PC-3 (cell line): ENCODE data around the gene TEX28. TPM values are rescaled to one million over a fixed set of nuclear protein-coding genes. Genes with fewer than 3 reads are reported as not detected.

Source experiments
- ATAC-seq: fragments of 200-7000 bp; cut with Tn5 transposase; 2 replicates; pipeline ENCODE4 v1.9.1; 2020; ENCODE audit warnings: mild to moderate bottlenecking, moderate library complexity
- BruUV-seq: library from RNA; stranded (reverse); fragments of 400-500 nt; replicated peaks from 2 replicates; lab custom pipeline; 2021; lab: Mats Ljungman, UMichigan
- CTCF ChIA-PET: fragments of 300-600 bp; sonication (Branson Sonifier 250); formaldehyde crosslinking; loops from one replicate; lab custom pipeline; 2022; ENCODE audit warnings: antibody characterized with exemption; lab: Charles Lee
- POLR2A ChIA-PET: fragments of 300-600 bp; sonication (Branson Sonifier 250); formaldehyde crosslinking; loops from one replicate; lab custom pipeline; 2022; ENCODE audit warnings: antibody characterized with exemption; ENCODE audit not compliant: unreplicated experiment; lab: Charles Lee
- DNase-seq: peaks from one replicate; pipeline ENCODE4 v3.0.0-alpha.2; 2015
- H2AFZ ChIP-seq: fragments of 300-600 bp; sonication (generic); 2 replicates; pipeline ENCODE4 v1.6.0; 2016; ENCODE audit warnings: antibody characterized with exemption, low read length
- H3F3A ChIP-seq: fragments of 300-600 bp; sonication (generic); one replicate; pipeline ENCODE4 v1.6.0; 2017; ENCODE audit warnings: antibody characterized with exemption, low read length, control low read depth, mild to moderate bottlenecking; ENCODE audit not compliant: unreplicated experiment
- H3K27ac ChIP-seq: fragments of 300-600 bp; sonication (generic); 2 replicates; pipeline ENCODE4 v1.5.1; 2016; ENCODE audit warnings: mild to moderate bottlenecking, low read length
- H3K27me3 ChIP-seq: fragments of 300-600 bp; sonication (generic); 2 replicates; pipeline ENCODE4 v1.6.1; 2016; ENCODE audit warnings: low read length, mixed read lengths
- H3K36me3 ChIP-seq: fragments of 300-600 bp; sonication (generic); 2 replicates; pipeline ENCODE4 v1.6.1; 2016; ENCODE audit warnings: low read depth, mixed run types, low read length, mixed read lengths
- H3K4me1 ChIP-seq: fragments of 300-600 bp; sonication (generic); 2 replicates; pipeline ENCODE4 v1.5.1; 2016; ENCODE audit warnings: low read length; ENCODE audit not compliant: insufficient read depth
- H3K4me2 ChIP-seq: fragments of 300-600 bp; sonication (generic); 2 replicates; pipeline ENCODE4 v1.6.0; 2016; ENCODE audit warnings: low read length
- H3K4me3 ChIP-seq: fragments of 300-600 bp; sonication (generic); 2 replicates; pipeline ENCODE4 v1.5.1; 2016; ENCODE audit warnings: mild to moderate bottlenecking, low read length, mixed read lengths
- H3K79me2 ChIP-seq: fragments of 300-600 bp; sonication (generic); 2 replicates; pipeline ENCODE4 v1.6.1; 2017; ENCODE audit warnings: low read length, mixed read lengths
- H3K9ac ChIP-seq: fragments of 300-600 bp; sonication (generic); 2 replicates; pipeline ENCODE4 v1.6.0; 2016; ENCODE audit warnings: mild to moderate bottlenecking, low read length
- H3K9me2 ChIP-seq: fragments of 300-600 bp; sonication (generic); replicated peaks from 2 replicates; pipeline ENCODE4 v1.6.1; 2016; ENCODE audit warnings: mixed run types, low read length, mixed read lengths
- H3K9me3 ChIP-seq: fragments of 300-600 bp; sonication (generic); 2 replicates; pipeline ENCODE4 v1.6.1; 2016; ENCODE audit warnings: low read length, mixed read lengths
- H4K20me1 ChIP-seq: fragments of 300-600 bp; sonication (generic); 2 replicates; pipeline ENCODE4 v1.6.1; 2016; ENCODE audit warnings: low read length, mixed read lengths
- EZH2 ChIP-seq: fragments of 300-600 bp; sonication (generic); IDR thresholded peaks from one replicate; pipeline ENCODE4 v1.6.1; 2017; ENCODE audit warnings: antibody characterized with exemption, mild to moderate bottlenecking, low read length; ENCODE audit not compliant: unreplicated experiment
- EZH2phosphoT487 ChIP-seq: fragments of 300-600 bp; sonication (generic); IDR thresholded peaks from 2 replicates; pipeline ENCODE4 v1.6.1; 2018; ENCODE audit warnings: mild to moderate bottlenecking, antibody characterized with exemption, low read length, borderline replicate concordance
- intact Hi-C: fragments of 100-400 bp; cut with micrococcal nuclease; formaldehyde crosslinking; loops from 2 replicates; pipeline ENCODE4 v1.9.0; 2023
- total RNA-seq: library from RNA; depleted of rRNA; stranded (reverse); fragments of >200 nt; gene quantifications from 2 replicates; pipeline ENCODE4 v1.2.3, GENCODE V29; 2014
- TF ChIP-seq, protein P1 (sequence below): fragments of 300-600 bp; sonication (generic); conservative IDR thresholded peaks from 2 replicates; pipeline ENCODE4 v1.5.1; 2017; ENCODE audit warnings: antibody characterized with exemption, low read depth, mild to moderate bottlenecking, low read length

Gene TEX28
- total RNA-seq, 1 experiment from 2014 or later: 0.11 TPM

DNA sequence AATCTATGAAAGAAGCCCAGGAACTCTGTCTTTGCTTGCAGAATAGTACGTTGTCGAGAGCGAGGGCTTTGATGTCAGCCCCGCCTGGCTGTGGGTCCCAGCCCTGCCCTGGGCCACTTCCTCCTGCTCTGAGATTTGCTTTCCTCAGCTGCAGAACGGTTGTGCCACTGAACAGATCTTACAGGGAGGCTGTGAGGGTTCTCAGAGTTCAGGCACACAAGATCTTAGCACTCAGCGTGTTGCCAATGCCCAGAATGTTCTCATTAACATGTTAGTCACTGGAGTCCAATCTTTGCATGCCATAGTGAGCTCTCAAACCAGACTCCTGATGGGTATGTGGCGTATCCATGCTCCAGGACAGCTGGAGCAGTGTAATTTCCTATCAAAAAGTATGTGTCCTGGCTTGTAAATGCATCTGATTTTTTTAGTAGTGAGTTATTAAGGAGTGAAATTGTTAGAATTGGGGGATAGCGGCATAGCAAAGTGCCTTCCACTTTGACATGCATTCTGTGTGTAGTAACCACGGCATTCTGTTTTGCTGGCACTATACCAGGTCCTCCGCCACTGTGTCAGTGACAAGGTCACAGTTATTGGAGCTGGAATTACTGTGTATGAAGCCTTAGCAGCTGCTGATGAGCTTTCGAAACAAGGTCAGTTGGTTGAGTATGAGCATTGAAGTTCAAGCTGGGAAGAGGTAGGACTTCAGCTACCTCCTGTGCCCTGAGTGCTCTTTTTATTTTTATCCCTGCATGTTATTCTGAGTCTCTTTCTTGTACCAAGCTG, 32.3 kb upstream of the TEX28 start:
- Histone ChIP-seq H3K27me3 (peaks cover 41% of the 10 kb centered on the region), H3K4me2 (no peak overlapping the region), H3K4me1 (no peaks in the 10 kb centered on the region), H3K9me2 (no peaks in the 10 kb centered on the region), H3K9ac (no peak overlapping the region), H3K79me2 (no peaks in the 10 kb centered on the region), H3K9me3 (no peaks in the 10 kb centered on the region), H2AFZ (no peak overlapping the region), H3F3A (no peaks in the 10 kb centered on the region), H3K36me3 (no peaks in the 10 kb centered on the region), H3K27ac (no peak overlapping the region), H4K20me1 (no peaks in the 10 kb centered on the region), H3K4me3 (no peak overlapping the region)
- POLR2A ChIA-PET: no interaction called here
- BruUV-seq: no TSS peak
- CTCF ChIA-PET: no interaction called here
- ATAC-seq: no peak
- DNase-seq: no peak
- intact Hi-C loops: no loop called here
- no peak for TF ChIP-seq EZH2
- no peak for TF ChIP-seq EZH2phosphoT487
- TF ChIP-seq, protein P1, sequence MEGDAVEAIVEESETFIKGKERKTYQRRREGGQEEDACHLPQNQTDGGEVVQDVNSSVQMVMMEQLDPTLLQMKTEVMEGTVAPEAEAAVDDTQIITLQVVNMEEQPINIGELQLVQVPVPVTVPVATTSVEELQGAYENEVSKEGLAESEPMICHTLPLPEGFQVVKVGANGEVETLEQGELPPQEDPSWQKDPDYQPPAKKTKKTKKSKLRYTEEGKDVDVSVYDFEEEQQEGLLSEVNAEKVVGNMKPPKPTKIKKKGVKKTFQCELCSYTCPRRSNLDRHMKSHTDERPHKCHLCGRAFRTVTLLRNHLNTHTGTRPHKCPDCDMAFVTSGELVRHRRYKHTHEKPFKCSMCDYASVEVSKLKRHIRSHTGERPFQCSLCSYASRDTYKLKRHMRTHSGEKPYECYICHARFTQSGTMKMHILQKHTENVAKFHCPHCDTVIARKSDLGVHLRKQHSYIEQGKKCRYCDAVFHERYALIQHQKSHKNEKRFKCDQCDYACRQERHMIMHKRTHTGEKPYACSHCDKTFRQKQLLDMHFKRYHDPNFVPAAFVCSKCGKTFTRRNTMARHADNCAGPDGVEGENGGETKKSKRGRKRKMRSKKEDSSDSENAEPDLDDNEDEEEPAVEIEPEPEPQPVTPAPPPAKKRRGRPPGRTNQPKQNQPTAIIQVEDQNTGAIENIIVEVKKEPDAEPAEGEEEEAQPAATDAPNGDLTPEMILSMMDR: no peak

- no peaks in the 10 kb centered on the region for H3K9me3 ChIP-seq
- no peaks in the 10 kb centered on the region for H3K36me3 ChIP-seq
- H3K27me3 ChIP-seq: peaks cover 41% of the 10 kb centered on the region
- H3K9ac ChIP-seq: no peak overlapping the region
- ChIA-PET POLR2A (no interaction called here), CTCF (no interaction called here)
- H4K20me1 ChIP-seq: no peaks in the 10 kb centered on the region
- H3F3A ChIP-seq: no peaks in the 10 kb centered on the region
- no peak for DNase-seq
- H3K4me2 ChIP-seq: no peak overlapping the region
- no peaks in the 10 kb centered on the region for H3K4me1 ChIP-seq
- no TSS peak for BruUV-seq
- no peak overlapping the region for H3K27ac ChIP-seq
- no peaks in the 10 kb centered on the region for H3K79me2 ChIP-seq
- TF ChIP-seq EZH2 (no peak), EZH2phosphoT487 (no peak)
- TF ChIP-seq, protein P1: no peak
- no peak overlapping the region for H3K4me3 ChIP-seq
- no peaks in the 10 kb centered on the region for H3K9me2 ChIP-seq
- intact Hi-C loops: no loop called here
- H2AFZ ChIP-seq: no peak overlapping the region
- ATAC-seq: no peak
These were observed 30.6 kb upstream of the TEX28 start for GRCh38 chrX:154325541-154325940.

- no peaks in the 10 kb centered on the region for H3K79me2 ChIP-seq
- H3K9me3 ChIP-seq: no peaks in the 10 kb centered on the region
- H3F3A ChIP-seq: no peaks in the 10 kb centered on the region
- DNase-seq (no peak), ATAC-seq (no peak)
- ChIA-PET POLR2A (no interaction called here), CTCF (no interaction called here)
- intact Hi-C loops: no loop called here
- H2AFZ ChIP-seq: no peak overlapping the region
- TF ChIP-seq EZH2phosphoT487: no peak
- TF ChIP-seq, protein P1: no peak
- TF ChIP-seq EZH2: no peak
- H3K27ac ChIP-seq: no peak overlapping the region
- no peaks in the 10 kb centered on the region for H4K20me1 ChIP-seq
- H3K4me3 ChIP-seq: no peak overlapping the region
- H3K27me3 ChIP-seq: peaks cover 41% of the 10 kb centered on the region
- no peak overlapping the region for H3K4me2 ChIP-seq
- H3K9me2 ChIP-seq: no peaks in the 10 kb centered on the region
- H3K36me3 ChIP-seq: no peaks in the 10 kb centered on the region
- BruUV-seq: no TSS peak
- no peak overlapping the region for H3K9ac ChIP-seq
- no peaks in the 10 kb centered on the region for H3K4me1 ChIP-seq
These were observed 28.6 kb upstream of the TEX28 start for GRCh38 chrX:154323537-154323936.
